ENCODE results near the gene REN.
A peak's percentile ranks its signal among the peaks of the same experiment; 100 is the strongest.

The REN gene

DNA sequence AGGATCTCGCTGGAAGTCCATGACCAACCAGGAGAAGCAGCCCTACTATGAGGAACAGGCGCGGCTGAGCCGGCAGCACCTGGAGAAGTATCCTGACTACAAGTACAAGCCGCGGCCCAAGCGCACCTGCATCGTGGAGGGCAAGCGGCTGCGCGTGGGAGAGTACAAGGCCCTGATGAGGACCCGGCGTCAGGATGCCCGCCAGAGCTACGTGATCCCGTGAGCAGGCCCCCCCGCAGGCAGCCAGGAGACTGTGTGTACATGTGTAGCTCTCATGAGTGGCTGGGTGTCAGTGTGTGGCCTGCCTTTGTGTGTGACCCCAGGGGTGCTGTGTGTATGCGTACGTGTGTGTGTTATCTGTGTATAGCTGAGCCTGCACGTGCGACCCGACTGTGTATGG lies 41.5 kb downstream of the REN start:
- no peak overlapping the region for H3K27ac ChIP-seq
- TF ChIP-seq CTCF (IDR thresholded peaks at IDR 0.05) (no peak), ZFX (IDR thresholded peaks at IDR 0.05; ENCODE audit: borderline replicate concordance) (no peak)

DNA sequence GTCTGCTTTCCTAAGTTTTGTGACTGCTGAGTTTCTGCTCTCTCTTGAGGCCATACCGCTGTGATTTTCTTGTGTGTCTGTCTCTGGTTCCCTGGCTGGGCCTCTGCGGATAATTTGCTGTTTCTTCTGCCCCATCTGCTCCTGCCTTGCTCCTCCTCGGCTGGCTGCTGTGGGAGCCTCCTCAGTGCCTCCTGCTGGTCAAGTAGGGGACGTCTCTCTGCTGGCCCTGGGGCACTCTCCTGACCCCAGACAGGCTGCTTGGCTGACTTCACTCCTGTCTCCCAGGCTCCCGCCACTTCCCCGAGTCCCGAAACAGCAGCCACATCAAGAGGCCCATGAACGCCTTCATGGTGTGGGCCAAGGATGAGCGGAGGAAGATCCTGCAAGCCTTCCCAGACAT lies 42.8 kb downstream of the REN start:
- no peak overlapping the region for H3K27ac ChIP-seq
- TF ChIP-seq CTCF (IDR thresholded peaks at IDR 0.05) (peak; percentile 62), ZFX (IDR thresholded peaks at IDR 0.05; ENCODE audit: borderline replicate concordance) (no peak)

DNA sequence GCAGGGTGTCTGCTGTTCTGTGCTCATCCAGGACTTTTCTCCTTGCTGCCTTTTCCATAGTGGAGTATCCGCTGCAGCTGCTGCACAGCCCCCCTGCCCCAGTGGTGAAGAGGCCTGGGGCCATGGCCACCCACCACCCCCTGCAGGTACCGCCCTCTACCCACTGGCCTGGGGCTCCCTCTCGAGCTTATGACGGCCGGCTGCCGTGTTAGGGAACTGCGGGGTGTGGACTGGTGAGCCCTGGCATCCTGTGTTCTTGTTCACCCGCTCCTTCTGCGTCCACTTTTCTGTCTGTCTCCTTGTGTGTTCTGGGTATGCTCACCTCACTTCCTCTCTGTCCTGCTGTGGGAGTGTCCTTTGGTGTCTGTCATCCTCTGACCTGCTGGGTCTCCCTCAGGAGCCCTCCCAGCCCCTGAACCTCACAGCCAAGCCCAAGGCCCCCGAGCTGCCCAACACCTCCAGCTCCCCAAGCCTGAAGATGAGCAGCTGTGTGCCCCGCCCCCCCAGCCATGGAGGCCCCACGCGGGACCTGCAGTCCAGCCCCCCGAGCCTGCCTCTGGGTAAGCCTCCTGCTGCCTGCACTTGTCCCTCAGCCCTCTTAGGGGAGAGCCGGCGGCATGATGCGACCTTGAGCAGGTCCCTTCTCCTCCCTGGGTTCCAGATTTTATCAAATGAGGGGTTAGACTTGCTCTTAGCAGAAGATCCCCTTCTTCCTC lies 44.1 kb downstream of the REN start:
- TF ChIP-seq ZFX (IDR thresholded peaks at IDR 0.05; ENCODE audit: borderline replicate concordance): no peak
- TF ChIP-seq CTCF (IDR thresholded peaks at IDR 0.05): no peak
- no peak overlapping the region for H3K27ac ChIP-seq

GRCh38 chr1:204116539-204116938 lies 49.6 kb downstream of the REN start:
- TF ChIP-seq ZFX (IDR thresholded peaks at IDR 0.05; ENCODE audit: borderline replicate concordance) (no peak), CTCF (IDR thresholded peaks at IDR 0.05) (no peak)
- H3K27ac ChIP-seq: no peak overlapping the region

DNA sequence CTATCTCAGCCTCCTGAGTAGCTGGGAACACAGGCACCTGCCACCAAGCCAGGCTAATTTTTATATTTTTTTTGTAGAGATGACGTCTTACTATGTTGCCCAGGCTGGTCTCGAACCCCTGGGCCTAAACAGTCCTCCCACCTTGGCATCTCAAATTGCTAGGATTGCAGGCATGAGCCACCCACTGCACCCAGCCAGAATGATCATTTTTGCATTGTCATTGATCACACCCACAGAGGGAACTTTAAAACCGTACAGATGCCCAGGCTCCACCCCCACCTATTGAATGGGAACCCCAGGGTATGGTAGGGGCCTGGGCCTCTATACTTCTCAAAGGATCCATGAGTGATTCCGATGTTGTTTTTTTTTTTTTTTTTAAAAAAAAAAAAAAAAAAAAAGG lies 51.0 kb downstream of the REN start:
- no peak for TF ChIP-seq CTCF (IDR thresholded peaks at IDR 0.05)
- TF ChIP-seq ZFX (IDR thresholded peaks at IDR 0.05; ENCODE audit: borderline replicate concordance): no peak
- H3K27ac ChIP-seq: no peak overlapping the region

- TF ChIP-seq CTCF (IDR thresholded peaks at IDR 0.05): no peak
- TF ChIP-seq ZFX (IDR thresholded peaks at IDR 0.05; ENCODE audit: borderline replicate concordance): no peak
- no peak overlapping the region for H3K27ac ChIP-seq
Observed at GRCh38 chr1:204114606-204115005, 51.5 kb downstream of the REN start.

DNA sequence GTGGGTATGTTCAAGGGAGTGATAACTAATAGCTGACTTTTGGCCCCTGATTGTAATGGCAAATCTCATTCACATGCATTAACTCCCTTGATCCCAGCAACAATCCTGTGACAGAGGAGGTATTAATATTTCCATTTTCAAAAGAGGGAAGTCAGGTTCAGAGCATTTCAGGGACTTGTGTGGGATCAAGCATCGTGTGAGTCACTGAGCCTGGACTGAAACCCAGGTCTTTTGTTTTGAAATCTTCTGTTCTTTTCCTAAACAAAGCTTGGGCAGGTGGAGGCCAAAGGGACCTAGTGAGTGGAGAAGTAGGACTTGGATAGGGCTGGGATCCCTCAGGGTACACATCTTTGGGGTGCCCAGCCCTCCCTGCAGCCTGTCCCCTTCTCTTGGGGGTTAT lies 52.2 kb downstream of the REN start:
- no peak overlapping the region for H3K27ac ChIP-seq
- no peak for TF ChIP-seq CTCF (IDR thresholded peaks at IDR 0.05)
- no peak for TF ChIP-seq ZFX (IDR thresholded peaks at IDR 0.05; ENCODE audit: borderline replicate concordance)

Measured in 22Rv1 (cell line).